Islet precursor cell (in vitro differentiated cells): ENCODE results near the gene EVA1A.
A peak's percentile ranks its signal among the peaks of the same experiment; 100 is the strongest.
"Not testable (repeated sequence)": the region's sequence is repeated elsewhere in the genome, so short reads cannot be mapped to it uniquely, and the experiment has no call there.

Experiments used
- DNase-seq: peaks from one replicate; pipeline ENCODE4 v3.0.0-alpha.2; 2018

Gene EVA1A

GRCh38 chr2:75480971-75481836 is 79.5 kb downstream of the EVA1A start:
- DNase-seq: no peak

GRCh38 chr2:75477696-75478095 is 83.0 kb downstream of the EVA1A start:
- DNase-seq: not testable (repeated sequence)

DNA sequence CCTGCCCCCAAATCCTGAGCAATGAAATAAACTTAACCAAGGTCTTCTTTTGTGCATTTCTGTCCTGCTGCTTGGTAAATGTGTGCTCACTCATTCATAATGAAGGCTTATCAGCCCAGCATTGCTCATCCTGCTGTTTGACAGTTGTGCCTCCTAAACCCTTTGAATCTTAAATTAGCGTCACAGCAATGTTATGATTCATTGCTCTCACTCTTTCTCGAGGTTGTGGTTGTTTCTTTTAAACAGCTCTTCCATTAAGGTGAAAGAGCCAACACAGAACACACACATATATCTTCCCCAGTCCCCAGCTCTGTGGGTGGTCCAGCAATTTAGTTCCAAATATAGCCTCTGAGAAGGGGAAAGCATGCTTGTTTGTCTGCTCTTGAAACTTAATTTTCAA is 84.0 kb downstream of the EVA1A start:
- DNase-seq: no peak

- DNase-seq: no peak
Measured at GRCh38 chr2:75475976-75476375, 84.8 kb downstream of the EVA1A start.

- DNase-seq: no peak
Measured at GRCh38 chr2:75475049-75475448, 85.7 kb downstream of the EVA1A start.

DNA sequence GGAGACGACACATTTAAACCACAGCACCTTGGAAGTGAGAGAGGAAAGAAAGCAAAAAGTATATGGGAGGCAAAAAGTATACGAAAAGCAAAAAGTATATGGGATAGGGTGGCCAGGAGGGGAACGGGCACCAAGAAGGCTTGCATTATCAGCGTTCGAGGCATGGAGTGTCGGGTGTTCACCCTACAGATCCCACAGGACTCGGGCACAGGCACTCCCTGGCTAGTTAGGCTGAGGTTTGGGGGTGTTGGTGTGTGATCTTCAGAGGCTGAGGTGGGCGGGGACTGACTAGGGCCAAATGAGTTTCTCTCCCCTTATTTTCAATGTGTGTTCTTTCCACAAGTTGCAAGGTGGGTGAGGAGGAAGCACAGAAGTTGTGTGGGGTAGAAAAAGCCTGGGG is 86.6 kb downstream of the EVA1A start:
- no peak for DNase-seq

- DNase-seq: no peak
Measured at GRCh38 chr2:75466708-75467311, 93.9 kb downstream of the EVA1A start.

GRCh38 chr2:75465317-75465984 is 95.3 kb downstream of the EVA1A start:
- DNase-seq: peak; percentile 58

GRCh38 chr2:75464348-75464946 is 96.3 kb downstream of the EVA1A start:
- DNase-seq: no peak

DNA sequence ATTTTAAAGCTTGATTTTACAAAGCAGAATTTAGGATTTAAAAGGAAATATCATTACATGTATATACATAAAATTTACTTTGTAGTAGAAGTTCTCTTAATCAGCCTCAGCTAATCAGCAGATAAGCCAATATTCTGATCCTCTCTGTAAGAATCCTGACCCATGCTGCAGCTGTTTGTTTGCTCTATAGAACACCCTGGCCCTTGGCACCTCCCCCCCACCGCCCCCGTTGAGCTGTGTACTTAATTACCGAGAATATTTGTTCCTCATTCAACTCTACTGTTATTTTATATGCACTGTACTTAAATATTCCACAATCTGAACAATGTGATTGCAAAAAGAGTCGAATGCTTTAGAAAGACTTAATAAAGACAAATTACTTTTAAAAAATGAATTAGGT is 98.0 kb downstream of the EVA1A start:
- DNase-seq: no peak

DNA sequence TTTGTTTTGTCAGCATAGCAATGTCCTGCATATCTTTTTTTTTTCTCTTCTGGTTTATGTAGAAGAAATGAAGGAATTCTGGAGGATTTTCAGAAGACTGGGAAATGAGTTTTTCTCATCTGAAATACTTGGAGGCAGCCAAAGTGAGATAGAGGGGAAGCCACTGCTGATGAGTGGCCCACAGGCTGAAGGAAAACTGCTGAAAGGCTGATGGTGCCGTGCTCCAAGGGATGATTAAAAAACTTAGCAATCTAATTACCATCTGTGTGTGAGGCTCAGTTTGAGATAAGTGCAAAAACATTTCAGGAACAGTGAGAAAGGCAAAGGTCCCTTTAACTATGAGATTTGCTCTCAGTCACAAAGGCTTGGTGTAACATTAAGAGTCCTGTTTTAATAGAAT is 98.5 kb downstream of the EVA1A start:
- no peak for DNase-seq

DNA sequence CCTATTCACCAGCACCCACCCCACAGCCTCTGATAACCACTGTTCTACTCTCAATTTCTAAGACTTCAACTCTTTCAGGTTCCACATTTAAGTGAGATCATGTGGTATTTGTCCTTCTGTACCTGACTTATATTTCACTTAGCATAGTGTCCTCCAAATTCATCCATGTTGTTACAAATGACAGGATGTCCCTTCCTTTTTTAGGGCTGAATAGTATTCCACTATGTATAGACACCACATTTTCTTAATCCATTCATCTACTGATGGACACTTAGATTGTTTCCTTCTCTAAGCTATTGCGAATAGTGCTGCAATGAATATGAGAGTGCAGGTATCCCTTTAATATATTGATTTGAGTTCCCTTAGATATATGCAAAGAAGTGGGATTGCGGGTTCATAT is 100.1 kb downstream of the EVA1A start:
- no peak for DNase-seq

GRCh38 chr2:75459565-75460310 is 101.0 kb downstream of the EVA1A start:
- DNase-seq: no peak

- no peak for DNase-seq
Measured at GRCh38 chr2:75458201-75458600, 102.5 kb downstream of the EVA1A start.

DNA sequence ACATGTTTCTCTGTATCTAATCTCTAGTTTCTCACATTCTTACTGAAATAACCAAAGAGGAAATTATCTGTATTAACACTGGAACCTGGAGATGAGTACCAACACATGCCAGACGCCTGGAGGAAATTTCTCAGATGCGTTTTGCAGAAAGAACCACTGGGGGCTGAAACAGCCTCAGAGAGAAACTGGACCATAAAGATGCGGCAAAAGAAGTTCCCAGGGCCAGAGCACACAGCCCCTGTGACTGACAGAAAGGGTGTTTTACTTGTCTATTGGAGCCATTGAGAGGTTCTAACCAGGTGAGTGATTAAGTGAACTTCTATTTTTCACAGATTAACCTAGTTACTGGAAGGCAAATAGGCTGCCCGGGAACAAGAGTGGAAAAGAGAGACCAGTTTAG is 103.9 kb downstream of the EVA1A start:
- no peak for DNase-seq

DNA sequence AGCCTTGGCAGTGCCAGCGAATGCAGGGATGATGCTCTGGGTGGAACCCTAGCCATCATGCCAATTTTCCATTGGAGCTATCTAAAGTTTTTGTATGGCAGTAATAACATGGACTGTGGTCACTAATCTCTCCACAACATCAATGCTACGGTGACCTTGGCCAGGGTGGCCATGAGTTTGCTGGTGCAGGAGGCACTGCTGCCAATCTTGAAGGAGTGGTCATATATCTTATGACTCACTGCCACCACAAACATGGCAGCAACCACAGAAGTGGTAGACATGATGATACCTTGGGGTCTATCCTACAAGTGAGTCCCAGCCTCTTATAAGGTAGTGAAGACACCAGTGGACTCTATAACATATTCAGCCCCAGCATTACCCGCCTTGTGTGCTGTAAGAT is 104.6 kb downstream of the EVA1A start:
- DNase-seq: no peak

DNA sequence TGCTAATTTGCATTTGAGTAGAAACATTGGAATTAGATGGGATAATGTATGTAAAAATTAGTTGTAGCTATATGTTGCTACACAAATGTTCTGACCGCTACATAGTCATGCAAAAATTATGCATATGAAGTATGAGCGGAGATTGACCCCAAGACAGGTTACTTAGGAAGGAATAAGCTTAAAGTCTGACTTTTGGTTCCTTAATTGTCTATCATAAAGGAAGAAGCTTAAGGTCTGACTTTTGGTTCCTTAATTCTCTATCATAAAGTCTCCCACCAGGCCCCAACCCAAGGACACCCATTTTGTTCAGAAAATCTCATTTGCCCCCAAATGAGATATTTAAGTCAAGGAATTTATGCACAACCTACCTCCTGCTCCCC is 106.5 kb downstream of the EVA1A start:
- no peak for DNase-seq

GRCh38 chr2:75453384-75454240 is 107.1 kb downstream of the EVA1A start:
- DNase-seq: no peak

DNA sequence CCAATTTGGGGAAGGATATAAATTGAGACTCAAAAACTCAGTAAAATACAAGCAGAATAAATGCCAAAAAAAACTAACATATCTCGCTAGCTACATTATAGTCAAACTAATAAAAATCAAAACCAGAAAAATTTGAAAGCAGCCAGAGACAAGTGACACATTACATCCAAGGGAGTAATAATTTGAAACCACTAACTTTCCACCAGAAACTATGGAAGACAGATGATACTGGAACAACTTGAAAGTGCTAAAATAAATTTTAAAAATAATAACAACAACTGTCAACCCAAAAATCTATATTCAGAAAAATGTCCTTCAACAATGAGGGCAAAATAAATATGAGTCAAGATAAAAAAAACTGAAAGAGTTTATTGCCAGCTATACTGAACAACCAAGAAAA is 110.7 kb downstream of the EVA1A start:
- no peak for DNase-seq

DNA sequence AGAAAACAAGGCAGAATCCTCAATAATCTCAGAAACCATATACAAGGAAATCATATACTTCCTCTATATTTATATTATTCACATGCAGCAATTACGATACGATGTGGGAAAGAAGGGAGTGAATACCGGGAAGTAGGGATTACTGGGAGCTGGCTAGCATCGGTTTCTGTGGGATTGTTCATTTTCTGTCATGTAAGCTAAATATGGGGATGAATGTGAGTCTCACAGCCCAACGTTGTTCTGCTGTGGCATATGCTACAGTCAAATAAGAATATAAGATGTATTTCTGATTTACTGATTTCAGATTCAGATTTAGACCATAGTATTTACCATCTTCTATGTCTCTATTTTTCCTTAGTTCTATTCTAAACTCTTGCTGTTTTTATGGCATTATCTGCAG is 113.6 kb downstream of the EVA1A start:
- no peak for DNase-seq
